Liver (tissue), 9 donors: ENCODE results near the gene ALCAM. TPM values are rescaled to one million over a fixed set of nuclear protein-coding genes. Genes with fewer than 3 reads are reported as not detected.
A peak's percentile ranks its signal among the peaks of the same experiment; 100 is the strongest.

ENCODE experiments used
- DNase-seq: peaks from one replicate; pipeline ENCODE4 v3.0.0-alpha.2; 2017; ENCODE audit warnings: low spot score
- H3K27ac ChIP-seq, 2 donors: one replicate each; pipeline ENCODE4 v1.7.0; 2013; ENCODE audit warnings: inconsistent platforms in 2 of 2, low read length in 2 of 2, control low read depth in 1 of 2, low read depth in 1 of 2, mild to moderate bottlenecking in 1 of 2
- H3K27me3 ChIP-seq, 4 donors: one replicate each; pipeline versions ENCODE4 v1.6.1 to v1.7.0; 2013; ENCODE audit warnings: low read length in 3 of 4, inconsistent platforms in 1 of 4, mild to moderate bottlenecking in 1 of 4, moderate library complexity in 1 of 4; ENCODE audit not compliant: control insufficient read depth in 4 of 4, insufficient read depth in 4 of 4
- H3K36me3 ChIP-seq, 4 donors: one replicate each; pipeline versions ENCODE4 v1.6.1 to v1.7.0; 2013; ENCODE audit warnings: low read length in 3 of 4, mild to moderate bottlenecking in 3 of 4, low read depth in 1 of 4, moderate library complexity in 1 of 4; ENCODE audit not compliant: control insufficient read depth in 4 of 4, insufficient read depth in 3 of 4
- H3K4me1 ChIP-seq, 4 donors: one replicate each; pipeline versions ENCODE4 v1.6.1 to v1.7.0; 2013; ENCODE audit warnings: low read length in 3 of 4, mild to moderate bottlenecking in 3 of 4, moderate library complexity in 1 of 4; ENCODE audit not compliant: control insufficient read depth in 4 of 4, insufficient read depth in 4 of 4
- H3K4me3 ChIP-seq, 3 donors: one replicate each; pipeline versions ENCODE4 v1.6.1 to v1.7.0; 2013; ENCODE audit warnings: low read length in 3 of 3, control low read depth in 1 of 3, low read depth in 1 of 3, mild to moderate bottlenecking in 1 of 3
- H3K9ac ChIP-seq, 2 donors: one replicate each; pipeline ENCODE4 v1.7.0; 2013; ENCODE audit warnings: low read length in 2 of 2, mild to moderate bottlenecking in 2 of 2, moderate library complexity in 2 of 2, control low read depth in 1 of 2, low read depth in 1 of 2
- H3K9me3 ChIP-seq, 4 donors: one replicate each; pipeline versions ENCODE4 v1.6.1 to v1.7.0; 2013; ENCODE audit warnings: low read length in 3 of 4; ENCODE audit not compliant: control insufficient read depth in 4 of 4
- ATF3 ChIP-seq: IDR thresholded peaks from 2 replicates; pipeline ENCODE4 v1.6.1; 2016; ENCODE audit warnings: antibody characterized with exemption
- CTCF ChIP-seq: fragments of 150-350 bp; IDR thresholded peaks from 2 replicates; pipeline ENCODE4 v1.5.1; 2017; ENCODE audit warnings: improper control_type of control experiment, low read depth, low read length; ENCODE audit not compliant: missing input control
- EGR1 ChIP-seq, 2 donors: IDR thresholded peaks; 2 replicates each; pipeline ENCODE4 v1.6.1; 2016 to 2018; ENCODE audit warnings: antibody characterized with exemption in 2 of 2, low read depth in 2 of 2
- FOXA1 ChIP-seq: IDR thresholded peaks from 2 replicates; pipeline ENCODE4 v1.6.1; 2016; ENCODE audit warnings: antibody characterized with exemption
- FOXA2 ChIP-seq: IDR thresholded peaks from 2 replicates; pipeline ENCODE4 v1.6.1; 2016; ENCODE audit warnings: antibody characterized with exemption
- GABPA ChIP-seq, 2 donors: IDR thresholded peaks in 1 of 2; conservative IDR thresholded peaks in 1 of 2; 2 replicates each; pipeline ENCODE4 v1.6.1; 2016; ENCODE audit warnings: antibody characterized with exemption in 2 of 2, mild to moderate bottlenecking in 1 of 2, moderate library complexity in 1 of 2
- HNF4A ChIP-seq, 2 donors: conservative IDR thresholded peaks; 2 replicates each; pipeline ENCODE4 v1.6.1; 2016; ENCODE audit warnings: antibody characterized with exemption in 2 of 2, mild to moderate bottlenecking in 2 of 2
- HNF4G ChIP-seq: IDR thresholded peaks from 2 replicates; pipeline ENCODE4 v1.6.1; 2016; ENCODE audit warnings: antibody characterized with exemption
- JUND ChIP-seq, 2 donors: IDR thresholded peaks; 2 replicates each; pipeline ENCODE4 v1.6.1; 2016; ENCODE audit warnings: antibody characterized with exemption in 2 of 2
- NR2F2 ChIP-seq: IDR thresholded peaks from 2 replicates; pipeline ENCODE4 v1.6.1; 2016; ENCODE audit warnings: antibody characterized with exemption
- RAD21 ChIP-seq, 2 donors: IDR thresholded peaks; 2 replicates each; pipeline ENCODE4 v1.6.1; 2016; ENCODE audit warnings: antibody characterized with exemption in 2 of 2, mild to moderate bottlenecking in 2 of 2
- RXRA ChIP-seq, 2 donors: IDR thresholded peaks; 2 replicates each; pipeline ENCODE4 v1.6.1; 2017 to 2018; ENCODE audit warnings: antibody characterized with exemption in 2 of 2, mild to moderate bottlenecking in 1 of 2
- SP1 ChIP-seq: IDR thresholded peaks from 2 replicates; pipeline ENCODE4 v1.6.1; 2018; ENCODE audit warnings: antibody characterized with exemption, mild to moderate bottlenecking
- TAF1 ChIP-seq: conservative IDR thresholded peaks from 2 replicates; pipeline ENCODE4 v1.6.1; 2016; ENCODE audit warnings: antibody characterized with exemption, mild to moderate bottlenecking
- YY1 ChIP-seq: IDR thresholded peaks from 2 replicates; pipeline ENCODE4 v1.6.1; 2016; ENCODE audit warnings: antibody characterized with exemption, mild to moderate bottlenecking
- ZBTB33 ChIP-seq: IDR thresholded peaks from 2 replicates; pipeline ENCODE4 v1.6.1; 2016; ENCODE audit warnings: antibody characterized with exemption
- WGBS: extraction: QIAGEN DNeasy Blood & Tissue Kit; methylation state at CpG from one replicate; pipeline ENCODE4 v1.1.7; 2013; 5-methylcytosine and 5-hydroxymethylcytosine counted together
- polyA plus RNA-seq, 2 donors: library from polyadenylated mRNA; stranded (reverse) in 1 of 2; unstranded in 1 of 2; fragments of 200-250 nt in 1 of 2; fragments of >200 nt in 1 of 2; fragmentation: Nextera tagmentation in 1 of 2; extraction: Ambion mirVana in 1 of 2; gene quantifications; one replicate each; pipeline versions ENCODE4 v1.2.1 to v1.2.3, GENCODE V29; 2013 to 2015
- total RNA-seq, 2 donors: library from RNA; depleted of rRNA; stranded (reverse); fragments of >200 nt; gene quantifications; one replicate each; pipeline ENCODE4 v1.2.3, GENCODE V29; 2014
- TF ChIP-seq, protein P1 (sequence below): IDR thresholded peaks from 2 replicates; pipeline ENCODE4 v1.6.1; 2016; ENCODE audit warnings: antibody characterized with exemption
- TF ChIP-seq, protein P2 (sequence below): IDR thresholded peaks from 2 replicates; pipeline ENCODE4 v1.6.1; 2016; ENCODE audit warnings: antibody characterized with exemption, mild to moderate bottlenecking
- donor health status: healthy.
- donor health status: healthy.
- donor health status: healthy.
- donor health status: healthy.
- donor health status: healthy.

The ALCAM gene
- total RNA-seq (10 to 100 TPM; 46.3 to 62.0 TPM), polyA plus RNA-seq (10 to 100 TPM; 14.2 to 18.3 TPM)

- H3K27me3 ChIP-seq, result no peaks in the 10 kb centered on the region
- peak within 1 kb of the TSS; percentile 91 to 96 for H3K27ac ChIP-seq
- peak; percentile 64 for TF ChIP-seq SP1
- TF ChIP-seq JUND (IDR thresholded peaks at IDR 0.05), result peak in 1 of 2 donors; percentile 22
- peak; percentile 89 for TF ChIP-seq YY1
- TF ChIP-seq ATF3, result no peak
- no peak for TF ChIP-seq GABPA (IDR thresholded peaks at IDR 0.05 in 1 of 2, conservative IDR thresholded peaks at IDR 0.05 in 1 of 2)
- peak; percentile 89 to 92 for TF ChIP-seq RAD21 (IDR thresholded peaks at IDR 0.05)
- peak; percentile 59 for TF ChIP-seq CTCF
- peak; percentile 87 for TF ChIP-seq TAF1
- peak; percentile 39 to 51 for TF ChIP-seq HNF4A (conservative IDR thresholded peaks at IDR 0.05)
- TF ChIP-seq, protein P1, sequence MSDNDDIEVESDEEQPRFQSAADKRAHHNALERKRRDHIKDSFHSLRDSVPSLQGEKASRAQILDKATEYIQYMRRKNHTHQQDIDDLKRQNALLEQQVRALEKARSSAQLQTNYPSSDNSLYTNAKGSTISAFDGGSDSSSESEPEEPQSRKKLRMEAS, result peak; percentile 97
- peak; percentile 27 to 30 for TF ChIP-seq RXRA (IDR thresholded peaks at IDR 0.05)
- no peak for TF ChIP-seq ZBTB33
- TF ChIP-seq, protein P2, sequence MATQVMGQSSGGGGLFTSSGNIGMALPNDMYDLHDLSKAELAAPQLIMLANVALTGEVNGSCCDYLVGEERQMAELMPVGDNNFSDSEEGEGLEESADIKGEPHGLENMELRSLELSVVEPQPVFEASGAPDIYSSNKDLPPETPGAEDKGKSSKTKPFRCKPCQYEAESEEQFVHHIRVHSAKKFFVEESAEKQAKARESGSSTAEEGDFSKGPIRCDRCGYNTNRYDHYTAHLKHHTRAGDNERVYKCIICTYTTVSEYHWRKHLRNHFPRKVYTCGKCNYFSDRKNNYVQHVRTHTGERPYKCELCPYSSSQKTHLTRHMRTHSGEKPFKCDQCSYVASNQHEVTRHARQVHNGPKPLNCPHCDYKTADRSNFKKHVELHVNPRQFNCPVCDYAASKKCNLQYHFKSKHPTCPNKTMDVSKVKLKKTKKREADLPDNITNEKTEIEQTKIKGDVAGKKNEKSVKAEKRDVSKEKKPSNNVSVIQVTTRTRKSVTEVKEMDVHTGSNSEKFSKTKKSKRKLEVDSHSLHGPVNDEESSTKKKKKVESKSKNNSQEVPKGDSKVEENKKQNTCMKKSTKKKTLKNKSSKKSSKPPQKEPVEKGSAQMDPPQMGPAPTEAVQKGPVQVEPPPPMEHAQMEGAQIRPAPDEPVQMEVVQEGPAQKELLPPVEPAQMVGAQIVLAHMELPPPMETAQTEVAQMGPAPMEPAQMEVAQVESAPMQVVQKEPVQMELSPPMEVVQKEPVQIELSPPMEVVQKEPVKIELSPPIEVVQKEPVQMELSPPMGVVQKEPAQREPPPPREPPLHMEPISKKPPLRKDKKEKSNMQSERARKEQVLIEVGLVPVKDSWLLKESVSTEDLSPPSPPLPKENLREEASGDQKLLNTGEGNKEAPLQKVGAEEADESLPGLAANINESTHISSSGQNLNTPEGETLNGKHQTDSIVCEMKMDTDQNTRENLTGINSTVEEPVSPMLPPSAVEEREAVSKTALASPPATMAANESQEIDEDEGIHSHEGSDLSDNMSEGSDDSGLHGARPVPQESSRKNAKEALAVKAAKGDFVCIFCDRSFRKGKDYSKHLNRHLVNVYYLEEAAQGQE, result peak; percentile 76
- no peak for TF ChIP-seq FOXA1
- TF ChIP-seq NR2F2, result no peak
- no peak for TF ChIP-seq EGR1 (IDR thresholded peaks at IDR 0.05; ENCODE audit: low read depth in 2 of 2)
- no peak for TF ChIP-seq FOXA2
- TF ChIP-seq HNF4G, result no peak
- DNase-seq, result peak; percentile 76
- WGBS, result under 1% methylated on average over 48 of the region's 48 CpGs
- H3K9me3 ChIP-seq, result no peaks in the 10 kb centered on the region
- peak within 1 kb of the TSS; percentile 96 for H3K9ac ChIP-seq
- H3K36me3 ChIP-seq, result no peaks in the 10 kb centered on the region
- peaks cover 0 to 28% (median 18%) of the 10 kb centered on the region in 4 donors for H3K4me1 ChIP-seq
- peak within 1 kb of the TSS; percentile 69 to 96 (median 91) for H3K4me3 ChIP-seq
Observed at GRCh38 chr3:105366326-105367062, at the start of gene ALCAM. ALCAM (plus strand) TSS chr3:105366909.
